Gastrocnemius medialis (tissue), 4 donors: Measurements from ENCODE around the gene CRELD1. TPM values are rescaled to one million over a fixed set of nuclear protein-coding genes. Genes with fewer than 3 reads are reported as not detected.

Source experiments
- ATAC-seq, 2 donors: fragments of 150-250 bp; one replicate each; pipeline ENCODE4 v1.9.1; 2016
- DNase-seq, 2 donors: peaks; one replicate each; pipeline ENCODE4 v3.0.0-alpha.2; 2019
- H3K27ac ChIP-seq, 4 donors: fragments of 200-600 bp; sonication (generic); 1 replicate in 1 of 4; 2 replicates in 3 of 4; pipeline ENCODE4 v1.5.1; 2016 to 2018; ENCODE audit warnings: mild to moderate bottlenecking in 2 of 4, moderate library complexity in 1 of 4
- H3K27me3 ChIP-seq, 3 donors: fragments of 200-600 bp; sonication (generic) in 2 of 3; 1 replicate in 1 of 3; 2 replicates in 2 of 3; pipeline versions ENCODE4 v1.5.1 to v1.6.0; 2016 to 2019; ENCODE audit warnings: mild to moderate bottlenecking in 1 of 3, moderate library complexity in 1 of 3
- H3K36me3 ChIP-seq, 2 donors: fragments of 200-600 bp; sonication (generic) in 1 of 2; one replicate each; pipeline ENCODE4 v1.5.1; 2017 to 2018
- H3K4me1 ChIP-seq, 2 donors: fragments of 200-600 bp; sonication (generic) in 1 of 2; one replicate each; pipeline ENCODE4 v1.5.1; 2016 to 2017; ENCODE audit warnings: mild to moderate bottlenecking in 2 of 2
- H3K4me3 ChIP-seq, 4 donors: fragments of 200-600 bp; sonication (generic) in 3 of 4; 1 replicate in 1 of 4; 2 replicates in 3 of 4; pipeline ENCODE4 v1.5.1; 2016 to 2019; ENCODE audit warnings: mild to moderate bottlenecking in 2 of 4
- H3K9me3 ChIP-seq, 3 donors: fragments of 200-600 bp; sonication (generic) in 2 of 3; 1 replicate in 1 of 3; 2 replicates in 2 of 3; pipeline ENCODE4 v1.5.1; 2016 to 2019
- POLR2A ChIP-seq, 2 donors: fragments of 450-650 bp; IDR thresholded peaks; one replicate each; pipeline ENCODE4 v1.6.1; 2017; ENCODE audit warnings: antibody characterized with exemption in 2 of 2, mild to moderate bottlenecking in 2 of 2, moderate library complexity in 2 of 2
- in situ Hi-C, 4 donors: fragments of 200-750 bp; cut with MboI; loops; one replicate each; pipeline versions ENCODE4 v1.15.0 to v1.8.0; 2017; ENCODE audit warnings: low sequenced_read_pairs in 4 of 4
- intact Hi-C: fragments of 100-400 bp; cut with DNase I; formaldehyde crosslinking; loops from one replicate; pipeline ENCODE4 v1.15.1; 2023; ENCODE audit warnings: low total_unique reads
- total RNA-seq, 4 donors: library from RNA; depleted of rRNA; stranded (reverse); fragments of >200 nt; gene quantifications; one replicate each; pipeline versions ENCODE4 v1.1.0 to v1.2.3, GENCODE V29; 2016
- TF ChIP-seq, protein P1 (sequence below), 5 experiments: fragments of 450-650 bp in 3 of 5; fragments of 200-600 bp in 2 of 5; sonication (generic) in 2 of 5; IDR thresholded peaks in 4 of 5; conservative IDR thresholded peaks in 1 of 5; 1 replicate in 4 of 5; 2 replicates in 1 of 5; pipeline ENCODE4 v1.5.1; 2016 to 2019; ENCODE audit warnings: antibody characterized with exemption in 5 of 5, mild to moderate bottlenecking in 3 of 5, moderate library complexity in 3 of 5

Gene CRELD1
- total RNA-seq, result 10 to 100 TPM; 31.6 to 42.3 (median 37.1) TPM

GRCh38 chr3:9933561-9934234 is at the start of gene CRELD1:
Gene CRELD1, plus strand, starts transcription at chr3:9933834. Its CDS starts 605 bp downstream, at chr3:9934439.
- DNase-seq (peak; percentile 93 to 96), ATAC-seq (peak; percentile 86 to 87)
- Histone ChIP-seq H3K27ac (peak within 1 kb of the TSS; percentile 88 to 97 (median 96)), H3K4me3 (peak within 1 kb of the TSS; percentile 85 to 94 (median 88)), H3K9me3 (no peaks in the 10 kb centered on the region), H3K36me3 (peaks cover 0 to 47% of the 10 kb centered on the region in 2 donors), H3K27me3 (no peaks in the 10 kb centered on the region), H3K4me1 (peaks cover 27 to 29% of the 10 kb centered on the region in 2 donors)
- intact Hi-C loops (loop anchor here (1.0 to 10.0 kb wide), 8 partner anchors 13 to 294 kb away; partner anchors contain the start of genes BRK1, FANCD2, JAGN1 and VHL), in situ Hi-C loops (loop anchor here in 2 of 4 donors (10.0 kb wide), 2 partner anchors 89 to 91 kb away; partner anchors contain the start of genes FANCD2 (in 1 of the 2) and RPUSD3 (in 1 of the 2))
- peak; percentile 87 to 94 for TF ChIP-seq POLR2A (IDR thresholded peaks at IDR 0.05)
- TF ChIP-seq, protein P1, sequence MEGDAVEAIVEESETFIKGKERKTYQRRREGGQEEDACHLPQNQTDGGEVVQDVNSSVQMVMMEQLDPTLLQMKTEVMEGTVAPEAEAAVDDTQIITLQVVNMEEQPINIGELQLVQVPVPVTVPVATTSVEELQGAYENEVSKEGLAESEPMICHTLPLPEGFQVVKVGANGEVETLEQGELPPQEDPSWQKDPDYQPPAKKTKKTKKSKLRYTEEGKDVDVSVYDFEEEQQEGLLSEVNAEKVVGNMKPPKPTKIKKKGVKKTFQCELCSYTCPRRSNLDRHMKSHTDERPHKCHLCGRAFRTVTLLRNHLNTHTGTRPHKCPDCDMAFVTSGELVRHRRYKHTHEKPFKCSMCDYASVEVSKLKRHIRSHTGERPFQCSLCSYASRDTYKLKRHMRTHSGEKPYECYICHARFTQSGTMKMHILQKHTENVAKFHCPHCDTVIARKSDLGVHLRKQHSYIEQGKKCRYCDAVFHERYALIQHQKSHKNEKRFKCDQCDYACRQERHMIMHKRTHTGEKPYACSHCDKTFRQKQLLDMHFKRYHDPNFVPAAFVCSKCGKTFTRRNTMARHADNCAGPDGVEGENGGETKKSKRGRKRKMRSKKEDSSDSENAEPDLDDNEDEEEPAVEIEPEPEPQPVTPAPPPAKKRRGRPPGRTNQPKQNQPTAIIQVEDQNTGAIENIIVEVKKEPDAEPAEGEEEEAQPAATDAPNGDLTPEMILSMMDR (IDR thresholded peaks at IDR 0.05 in 4 of 5, conservative IDR thresholded peaks at IDR 0.05 in 1 of 5), result no peak

DNA sequence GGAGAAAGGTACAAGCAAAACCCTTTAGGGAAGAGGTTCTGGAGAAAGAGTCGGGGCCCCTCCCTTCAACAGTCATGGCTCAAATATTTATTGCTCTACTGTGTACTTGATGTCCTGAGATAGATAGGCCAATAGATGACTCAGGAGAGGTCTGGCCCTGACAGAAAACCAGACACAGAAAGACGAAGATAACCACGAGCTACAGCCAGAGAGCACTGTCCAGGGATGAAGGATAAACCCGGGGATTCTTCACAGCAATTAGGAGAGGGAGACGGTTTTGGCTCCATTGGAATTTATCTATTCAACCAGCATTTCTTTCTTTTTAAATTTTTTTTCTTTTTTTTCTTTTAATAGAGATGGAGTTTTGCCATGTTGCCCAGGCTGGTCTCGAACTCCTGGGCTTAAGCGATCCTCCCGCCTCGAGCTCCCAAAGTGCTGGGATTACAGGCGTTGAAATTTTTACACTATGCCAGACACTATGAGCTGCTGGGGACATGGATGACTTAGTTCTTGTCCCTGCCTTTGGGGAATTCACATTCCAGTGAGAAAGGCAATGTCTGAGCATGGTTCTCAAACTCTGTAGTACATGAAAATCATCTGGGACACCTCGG is 49.0 kb upstream of the CRELD1 start:
- intact Hi-C loops (no loop called here), in situ Hi-C loops (no loop called here)
- no peaks in the 10 kb centered on the region for H3K9me3 ChIP-seq
- peak overlapping the region in 2 of 4 donors; percentile 41 to 57 for H3K27ac ChIP-seq
- TF ChIP-seq, protein P1 (IDR thresholded peaks at IDR 0.05 in 4 of 5, conservative IDR thresholded peaks at IDR 0.05 in 1 of 5), result no peak
- TF ChIP-seq POLR2A (IDR thresholded peaks at IDR 0.05), result no peak
- H3K27me3 ChIP-seq, result no peaks in the 10 kb centered on the region
- H3K4me1 ChIP-seq, result no peaks in the 10 kb centered on the region
- H3K4me3 ChIP-seq, result no peak overlapping the region
- ATAC-seq (peak; percentile 77 to 95), DNase-seq (peak; percentile 19 to 39)
- no peaks in the 10 kb centered on the region for H3K36me3 ChIP-seq

- intact Hi-C loops (no loop called here), in situ Hi-C loops (no loop called here)
- H3K36me3 ChIP-seq, result no peaks in the 10 kb centered on the region
- ATAC-seq (no peak), DNase-seq (no peak)
- H3K4me1 ChIP-seq, result peaks cover 3 to 6% of the 10 kb centered on the region in 2 donors
- no peak overlapping the region for H3K4me3 ChIP-seq
- H3K27me3 ChIP-seq, result no peaks in the 10 kb centered on the region
- H3K27ac ChIP-seq, result no peak overlapping the region
- no peak for TF ChIP-seq POLR2A (IDR thresholded peaks at IDR 0.05)
- TF ChIP-seq, protein P1 (IDR thresholded peaks at IDR 0.05 in 4 of 5, conservative IDR thresholded peaks at IDR 0.05 in 1 of 5), result no peak
- H3K9me3 ChIP-seq, result no peaks in the 10 kb centered on the region
Measured at GRCh38 chr3:9886328-9886727, 47.3 kb upstream of the CRELD1 start.

DNA sequence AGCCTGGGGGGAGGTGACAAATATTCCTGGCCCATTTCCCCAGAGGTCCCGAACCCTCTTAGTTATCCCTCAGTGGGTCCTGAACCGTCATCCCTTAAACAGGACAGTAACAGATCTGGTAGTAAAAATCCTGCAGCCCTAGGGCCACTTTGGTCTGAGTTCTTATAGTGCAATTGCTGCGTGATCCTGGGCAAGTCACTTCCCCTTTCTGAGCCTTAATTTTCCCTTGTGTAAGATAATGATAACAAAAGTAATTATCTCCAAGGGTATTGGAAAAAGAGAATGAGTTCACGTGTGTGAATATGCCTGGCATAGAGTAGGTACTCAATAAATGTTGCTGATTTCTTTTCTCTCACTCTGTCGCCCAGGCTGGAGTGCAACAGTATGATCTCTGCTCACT is 46.2 kb upstream of the CRELD1 start:
- ATAC-seq (no peak), DNase-seq (no peak)
- no peaks in the 10 kb centered on the region for H3K9me3 ChIP-seq
- no peak overlapping the region for H3K4me3 ChIP-seq
- TF ChIP-seq POLR2A (IDR thresholded peaks at IDR 0.05), result no peak
- TF ChIP-seq, protein P1 (IDR thresholded peaks at IDR 0.05 in 4 of 5, conservative IDR thresholded peaks at IDR 0.05 in 1 of 5), result no peak
- H3K4me1 ChIP-seq, result peaks cover 3 to 11% of the 10 kb centered on the region in 2 donors
- no peak overlapping the region for H3K27ac ChIP-seq
- in situ Hi-C loops, result no loop called here
- H3K36me3 ChIP-seq, result peaks cover 0 to 4% of the 10 kb centered on the region in 2 donors
- intact Hi-C loops, result no loop called here
- no peaks in the 10 kb centered on the region for H3K27me3 ChIP-seq
